Uterus (tissue), 2 donors: ENCODE data around the gene SLC9A7.

Experiments used
- CTCF ChIP-seq, 4 experiments: fragments of 200-600 bp in 2 of 4; fragments of 450-650 bp in 2 of 4; sonication (generic) in 2 of 4; IDR thresholded peaks; one replicate each; pipeline ENCODE4 v1.5.1; 2016 to 2019; ENCODE audit warnings: antibody characterized with exemption in 4 of 4, mild to moderate bottlenecking in 2 of 4, moderate library complexity in 1 of 4
- POLR2A ChIP-seq, 2 donors: fragments of 450-650 bp; IDR thresholded peaks; one replicate each; pipeline ENCODE4 v1.6.1; 2016; ENCODE audit warnings: antibody characterized with exemption in 2 of 2, mild to moderate bottlenecking in 1 of 2, moderate library complexity in 1 of 2

- TF ChIP-seq POLR2A (IDR thresholded peaks at IDR 0.05) (no peak), CTCF (IDR thresholded peaks at IDR 0.05) (no peak)
Measured at GRCh38 chrX:46610070-46610658, 148.8 kb downstream of the SLC9A7 start.
